ENCODE data around the gene GLB1L2.
"Not testable (repeated sequence)": the region's sequence is repeated elsewhere in the genome, so short reads cannot be mapped to it uniquely, and the experiment has no call there.

The GLB1L2 gene

GRCh38 chr11:134331354-134332188, at the start of gene GLB1L2:
Gene GLB1L2, plus strand, starts transcription at chr11:134331988. Its CDS starts 74 bp downstream, at chr11:134332062.
- DNase-seq (ENCODE audit: low read depth, low spot score): no peak
- ChIA-PET POLR2A (no interaction called here), CTCF (no interaction called here)
- TF ChIP-seq, protein P1, sequence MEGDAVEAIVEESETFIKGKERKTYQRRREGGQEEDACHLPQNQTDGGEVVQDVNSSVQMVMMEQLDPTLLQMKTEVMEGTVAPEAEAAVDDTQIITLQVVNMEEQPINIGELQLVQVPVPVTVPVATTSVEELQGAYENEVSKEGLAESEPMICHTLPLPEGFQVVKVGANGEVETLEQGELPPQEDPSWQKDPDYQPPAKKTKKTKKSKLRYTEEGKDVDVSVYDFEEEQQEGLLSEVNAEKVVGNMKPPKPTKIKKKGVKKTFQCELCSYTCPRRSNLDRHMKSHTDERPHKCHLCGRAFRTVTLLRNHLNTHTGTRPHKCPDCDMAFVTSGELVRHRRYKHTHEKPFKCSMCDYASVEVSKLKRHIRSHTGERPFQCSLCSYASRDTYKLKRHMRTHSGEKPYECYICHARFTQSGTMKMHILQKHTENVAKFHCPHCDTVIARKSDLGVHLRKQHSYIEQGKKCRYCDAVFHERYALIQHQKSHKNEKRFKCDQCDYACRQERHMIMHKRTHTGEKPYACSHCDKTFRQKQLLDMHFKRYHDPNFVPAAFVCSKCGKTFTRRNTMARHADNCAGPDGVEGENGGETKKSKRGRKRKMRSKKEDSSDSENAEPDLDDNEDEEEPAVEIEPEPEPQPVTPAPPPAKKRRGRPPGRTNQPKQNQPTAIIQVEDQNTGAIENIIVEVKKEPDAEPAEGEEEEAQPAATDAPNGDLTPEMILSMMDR (IDR thresholded peaks at IDR 0.05; ENCODE audit: insufficient read depth, low read length, missing control alignments): no peak
- peak within 1 kb of the TSS; percentile 40 for H3K4me3 ChIP-seq (ENCODE audit: low read depth, low read length)

DNA sequence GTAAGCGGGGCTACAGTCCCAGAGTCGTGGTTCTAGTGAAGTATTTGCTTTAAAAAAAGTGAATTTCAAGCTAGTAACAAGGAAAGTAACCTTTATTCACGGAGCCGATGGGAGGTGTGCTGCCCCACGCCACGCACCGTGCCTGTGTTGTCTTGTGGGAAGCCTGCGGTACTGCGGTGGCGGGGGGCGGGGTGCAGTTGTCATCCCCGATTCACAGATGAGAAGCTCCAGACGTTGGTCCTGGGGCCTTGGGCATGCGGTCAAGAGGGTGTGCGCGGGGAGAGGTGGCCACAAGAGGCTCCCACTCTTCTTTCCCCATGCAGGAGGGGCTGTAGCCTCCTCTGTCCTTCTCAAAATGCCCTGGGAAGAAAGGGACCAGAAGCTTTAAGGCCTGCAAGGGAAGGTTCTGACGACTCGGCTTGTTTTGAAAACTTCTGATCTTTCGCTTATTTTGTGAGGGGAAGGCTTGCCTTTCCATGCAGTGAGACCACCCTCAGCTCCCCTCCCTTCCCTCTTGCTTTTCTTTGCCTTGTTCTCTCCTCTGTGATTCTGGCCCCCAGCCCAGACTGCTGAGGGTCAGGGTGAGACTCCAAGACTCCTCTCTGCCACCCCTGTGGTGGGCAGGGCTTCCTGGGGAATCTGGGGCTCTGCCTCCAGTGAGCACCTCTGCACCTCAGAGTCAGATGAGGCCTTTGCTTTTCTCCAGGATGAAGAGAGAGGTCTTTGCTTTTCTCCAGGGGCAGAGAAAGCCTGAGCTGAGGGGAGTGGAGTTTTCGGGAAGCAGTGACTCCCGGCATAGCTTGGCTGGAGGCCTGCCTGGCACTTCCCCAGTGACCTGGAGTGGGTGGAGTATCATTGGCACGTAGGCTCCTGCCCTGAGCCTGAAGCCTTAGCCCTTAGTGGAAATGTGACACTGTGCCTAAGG, 49.4 kb upstream of the GLB1L2 start:
- TF ChIP-seq, protein P1 (IDR thresholded peaks at IDR 0.05; ENCODE audit: insufficient read depth, low read length, missing control alignments): no peak
- CTCF ChIA-PET: no interaction called here
- POLR2A ChIA-PET: no interaction called here
- DNase-seq (ENCODE audit: low read depth, low spot score): no peak
- no peak overlapping the region for H3K4me3 ChIP-seq (ENCODE audit: low read depth, low read length)

DNA sequence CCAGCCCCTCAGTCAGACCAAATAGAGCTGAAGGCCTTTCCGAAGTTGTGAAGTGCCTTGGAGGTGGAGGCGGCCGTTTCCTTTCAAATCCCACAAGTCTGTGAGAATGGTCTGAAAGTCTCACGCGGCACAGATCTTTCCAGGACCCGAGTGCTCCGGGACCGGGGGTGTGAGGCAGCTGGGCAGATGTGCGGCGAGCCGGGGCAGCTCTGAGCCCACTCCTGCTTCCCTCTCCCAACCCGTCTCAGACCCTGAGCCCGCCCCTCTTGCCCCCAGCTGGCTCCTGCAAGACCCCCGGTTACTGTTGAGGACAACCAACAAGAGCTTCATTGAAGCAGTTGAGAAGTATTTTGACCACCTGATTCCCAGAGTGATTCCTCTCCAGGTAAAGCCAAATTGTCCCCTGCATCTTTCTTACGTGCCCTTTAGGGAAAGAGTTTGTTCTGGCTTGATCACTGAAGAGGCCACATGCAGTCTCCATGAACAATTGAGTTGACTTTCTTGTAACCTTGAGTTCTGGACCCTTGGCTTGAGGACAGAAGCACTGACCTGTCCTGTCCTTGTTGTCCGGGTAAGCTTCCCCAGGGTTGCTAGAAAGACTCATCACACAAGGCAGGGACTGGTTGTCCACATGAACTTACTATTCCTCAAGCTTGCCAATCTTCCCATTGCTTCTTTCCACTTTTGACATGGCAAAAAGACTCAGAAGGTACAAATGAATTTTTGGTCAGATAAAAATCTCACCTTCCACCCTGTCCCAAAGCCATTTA, 48.1 kb upstream of the GLB1L2 start:
- H3K4me3 ChIP-seq (ENCODE audit: low read depth, low read length): no peak overlapping the region
- CTCF ChIA-PET: no interaction called here
- TF ChIP-seq, protein P1 (IDR thresholded peaks at IDR 0.05; ENCODE audit: insufficient read depth, low read length, missing control alignments): no peak
- DNase-seq (ENCODE audit: low read depth, low spot score): no peak
- POLR2A ChIA-PET: no interaction called here

DNA sequence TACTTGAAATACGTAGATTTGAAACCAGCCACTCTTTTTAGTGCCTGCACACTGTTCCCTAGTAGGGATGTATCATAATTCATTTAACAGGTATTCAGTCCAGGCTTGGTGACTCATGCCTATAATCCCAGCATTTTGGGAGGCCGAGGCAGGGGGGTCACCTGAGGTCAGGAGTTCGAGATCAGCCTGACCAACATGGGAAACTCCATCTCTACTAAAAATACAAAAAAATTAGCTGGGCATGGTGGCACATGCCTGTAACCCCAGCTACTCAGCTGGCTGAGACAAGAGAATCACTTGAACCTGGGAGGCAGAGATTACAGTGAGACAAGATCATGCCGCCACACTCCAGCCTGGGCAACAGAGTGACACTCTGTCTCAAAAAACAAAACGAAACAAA, 47.4 kb upstream of the GLB1L2 start:
- DNase-seq (ENCODE audit: low read depth, low spot score); H3K4me3 ChIP-seq (ENCODE audit: low read depth, low read length); POLR2A ChIA-PET; CTCF ChIA-PET: not testable (repeated sequence)

- POLR2A ChIA-PET: no interaction called here
- DNase-seq (ENCODE audit: low read depth, low spot score): no peak
- H3K4me3 ChIP-seq (ENCODE audit: low read depth, low read length): no peak overlapping the region
- CTCF ChIA-PET: interaction anchor here (0.8 kb wide), 1 partner anchor 14 kb away, joined by 3 read pairs; no protein-coding TSS in a partner anchor
- TF ChIP-seq, protein P1 (IDR thresholded peaks at IDR 0.05; ENCODE audit: insufficient read depth, low read length, missing control alignments): no peak
Measured at GRCh38 chr11:134287561-134287960, 44.2 kb upstream of the GLB1L2 start.

DNA sequence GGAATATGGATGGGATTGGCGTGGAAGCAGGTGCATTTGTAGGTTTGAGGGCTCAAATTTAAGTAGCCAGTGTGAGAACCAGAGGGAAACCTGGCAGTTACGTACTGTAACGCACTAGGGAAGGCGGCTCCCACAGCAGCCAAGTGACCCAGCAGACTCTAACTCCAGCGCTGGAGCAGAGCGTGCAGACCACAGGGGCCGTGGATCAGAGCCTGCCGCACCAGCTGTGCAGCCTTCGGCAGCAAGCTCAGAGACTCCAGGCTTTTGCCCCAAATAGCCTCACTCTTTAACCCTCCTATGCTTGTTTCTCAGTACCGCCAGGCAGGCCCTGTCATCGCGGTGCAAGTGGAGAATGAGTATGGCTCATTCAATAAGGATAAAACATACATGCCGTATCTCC, 43.3 kb upstream of the GLB1L2 start:
- TF ChIP-seq, protein P1 (IDR thresholded peaks at IDR 0.05; ENCODE audit: insufficient read depth, low read length, missing control alignments): no peak
- DNase-seq (ENCODE audit: low read depth, low spot score): no peak
- CTCF ChIA-PET: interaction anchor here (0.8 kb wide), 1 partner anchor 15 kb away, joined by 3 read pairs; no protein-coding TSS in a partner anchor
- POLR2A ChIA-PET: no interaction called here
- no peak overlapping the region for H3K4me3 ChIP-seq (ENCODE audit: low read depth, low read length)
